Muscle of arm (tissue), 12 donors: ENCODE results near the gene PLEKHG5. TPM values are rescaled to one million over a fixed set of nuclear protein-coding genes. Genes with fewer than 3 reads are reported as not detected.
"Not testable (repeated sequence)": the region's sequence is repeated elsewhere in the genome, so short reads cannot be mapped to it uniquely, and the experiment has no call there.

Experiments
- DNase-seq: peaks from one replicate; pipeline ENCODE4 v3.0.0-alpha.2; 2013
- polyA plus RNA-seq, 12 donors: library from polyadenylated mRNA; unstranded; fragments of 120-200 nt; gene quantifications; one replicate each; pipeline ENCODE4 v1.2.1, GENCODE V29; 2013; ENCODE audit not compliant: insufficient read length in 12 of 12

PLEKHG5 gene
- polyA plus RNA-seq, 12 donors: 6.5 to 32.0 (median 9.8) TPM; not detected in 1

GRCh38 chr1:6464915-6465314 is 26.6 kb downstream of the PLEKHG5 start:
- no peak for DNase-seq

- no peak for DNase-seq
Observed at GRCh38 chr1:6464514-6464836, 27.0 kb downstream of the PLEKHG5 start.

GRCh38 chr1:6463120-6463412 is 28.4 kb downstream of the PLEKHG5 start:
- no peak for DNase-seq

- DNase-seq: no peak
Observed at GRCh38 chr1:6462412-6463119, 28.9 kb downstream of the PLEKHG5 start.

GRCh38 chr1:6461538-6462411 is 29.7 kb downstream of the PLEKHG5 start:
- no peak for DNase-seq

GRCh38 chr1:6461051-6461530 is 30.4 kb downstream of the PLEKHG5 start:
- DNase-seq: no peak

GRCh38 chr1:6460301-6461050 is 31.0 kb downstream of the PLEKHG5 start:
- DNase-seq: no peak

- no peak for DNase-seq
Observed at GRCh38 chr1:6459850-6460265, 31.6 kb downstream of the PLEKHG5 start.

GRCh38 chr1:6456800-6457466 is 34.5 kb downstream of the PLEKHG5 start:
- DNase-seq: no peak

GRCh38 chr1:6455752-6456520 is 35.5 kb downstream of the PLEKHG5 start:
- DNase-seq: not testable (repeated sequence)

GRCh38 chr1:6454856-6455751 is 36.4 kb downstream of the PLEKHG5 start:
- no peak for DNase-seq

GRCh38 chr1:6453895-6454855 is 37.3 kb downstream of the PLEKHG5 start:
- not testable (repeated sequence) for DNase-seq

- no peak for DNase-seq
Observed at GRCh38 chr1:6450943-6451373, 40.5 kb downstream of the PLEKHG5 start.

GRCh38 chr1:6450486-6450885 is 41.0 kb downstream of the PLEKHG5 start:
- not testable (repeated sequence) for DNase-seq

- DNase-seq: no peak
Observed at GRCh38 chr1:6450005-6450450, 41.4 kb downstream of the PLEKHG5 start.

GRCh38 chr1:6448749-6449631 is 42.5 kb downstream of the PLEKHG5 start:
- no peak for DNase-seq
